Natural killer cell treated with Interleukin-12 subunit alpha and Interleukin-12 subunit beta and Interleukin-15 and Interleukin-18, amount 100 ng/mL, for 72 hours (primary cell): ENCODE measurements around the gene SLC28A1. TPM values are rescaled to one million over a fixed set of nuclear protein-coding genes. Genes with fewer than 3 reads are reported as not detected.

Experiments
- ATAC-seq, 2 donors: fragments of 150-1000 bp; cut with Tn5 transposase in 1 of 2; sonication (Bioruptor Pico), chemical (Tn5 transposase) in 1 of 2; 2 replicates each; pipeline ENCODE4 v1.10.0; 2021
- DNase-seq: peaks from one replicate; pipeline ENCODE4 v3.0.0; 2022; ENCODE audit warnings: low spot score
- H3K27ac Mint-ChIP-seq, 2 donors: 1 replicate in 1 of 2; 2 replicates in 1 of 2; pipeline ENCODE4 v1.8.0; 2022; ENCODE audit warnings: mixed read lengths in 2 of 2, mild to moderate bottlenecking in 1 of 2, moderate library complexity in 1 of 2
- H3K27me3 Mint-ChIP-seq, 2 donors: 1 replicate in 1 of 2; 2 replicates in 1 of 2; pipeline ENCODE4 v1.8.0; 2022; ENCODE audit warnings: mixed read lengths in 2 of 2
- H3K36me3 Mint-ChIP-seq: one replicate; pipeline ENCODE4 v1.8.0; 2022; ENCODE audit warnings: mixed read lengths
- H3K4me1 Mint-ChIP-seq, 2 donors: 1 replicate in 1 of 2; 2 replicates in 1 of 2; pipeline ENCODE4 v1.8.0; 2022; ENCODE audit warnings: low read depth in 2 of 2, mixed read lengths in 2 of 2, mild to moderate bottlenecking in 1 of 2
- H3K4me3 Mint-ChIP-seq: one replicate; pipeline ENCODE4 v1.8.0; 2022; ENCODE audit warnings: mixed read lengths
- H3K9me3 Mint-ChIP-seq: 2 replicates; pipeline ENCODE4 v1.8.0; 2022; ENCODE audit warnings: mixed read lengths
- total RNA-seq, 2 donors: library from RNA; stranded (reverse); gene quantifications; one replicate each; pipeline ENCODE4 v1.2.3, GENCODE V29; 2022

SLC28A1 gene
- total RNA-seq, 2 donors from 2014 or later: not detected

DNA sequence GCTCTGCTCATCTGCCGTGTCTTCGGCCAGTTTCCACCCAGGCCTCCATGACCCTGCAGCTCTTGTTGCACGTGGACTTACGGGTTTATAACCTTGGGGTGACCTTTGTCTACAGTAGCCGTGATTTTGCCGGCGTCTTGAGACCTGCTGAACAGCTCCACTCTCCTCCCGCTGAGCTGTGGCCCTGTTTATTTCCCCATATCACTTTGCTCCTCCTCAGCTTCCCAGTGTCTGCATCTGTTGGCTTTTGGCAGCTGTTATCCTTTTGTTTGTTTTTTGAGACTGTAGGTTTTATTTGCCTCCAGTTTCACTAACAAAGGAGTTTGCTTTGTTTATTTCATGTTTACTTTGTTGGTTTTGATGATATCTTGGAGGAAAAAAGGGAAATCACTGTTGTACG, 29.3 kb upstream of the SLC28A1 start:
- Mint-ChIP-seq H3K27me3 (no peaks in the 10 kb centered on the region), H3K9me3 (no peaks in the 10 kb centered on the region), H3K27ac (no peak overlapping the region), H3K36me3 (no peaks in the 10 kb centered on the region), H3K4me1 (no peaks in the 10 kb centered on the region), H3K4me3 (no peak overlapping the region)
- no peak for ATAC-seq
- no peak for DNase-seq

DNA sequence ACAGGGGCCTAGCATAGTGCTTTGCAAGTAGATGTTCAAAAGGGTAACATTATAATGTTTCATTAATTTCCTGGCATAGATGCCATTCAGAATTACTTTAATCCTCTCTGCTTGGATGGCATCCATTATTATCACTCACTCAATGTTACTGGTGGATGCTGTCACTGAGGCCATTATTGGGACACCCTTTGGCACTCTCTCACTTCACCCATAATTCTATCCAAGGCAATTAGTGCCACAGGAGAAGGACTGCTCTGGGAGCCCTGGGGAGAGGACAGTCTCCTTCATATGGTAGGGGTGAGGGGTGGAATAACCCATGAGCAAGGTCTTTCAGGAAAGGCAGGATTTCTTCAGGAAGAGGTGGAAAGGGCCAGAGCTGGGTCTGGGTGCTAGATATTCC, 28.7 kb upstream of the SLC28A1 start:
- ATAC-seq (no peak), DNase-seq (no peak)
- H3K36me3 Mint-ChIP-seq: no peaks in the 10 kb centered on the region
- H3K27me3 Mint-ChIP-seq: no peaks in the 10 kb centered on the region
- H3K27ac Mint-ChIP-seq: no peak overlapping the region
- H3K4me1 Mint-ChIP-seq: no peaks in the 10 kb centered on the region
- no peaks in the 10 kb centered on the region for H3K9me3 Mint-ChIP-seq
- no peak overlapping the region for H3K4me3 Mint-ChIP-seq

DNA sequence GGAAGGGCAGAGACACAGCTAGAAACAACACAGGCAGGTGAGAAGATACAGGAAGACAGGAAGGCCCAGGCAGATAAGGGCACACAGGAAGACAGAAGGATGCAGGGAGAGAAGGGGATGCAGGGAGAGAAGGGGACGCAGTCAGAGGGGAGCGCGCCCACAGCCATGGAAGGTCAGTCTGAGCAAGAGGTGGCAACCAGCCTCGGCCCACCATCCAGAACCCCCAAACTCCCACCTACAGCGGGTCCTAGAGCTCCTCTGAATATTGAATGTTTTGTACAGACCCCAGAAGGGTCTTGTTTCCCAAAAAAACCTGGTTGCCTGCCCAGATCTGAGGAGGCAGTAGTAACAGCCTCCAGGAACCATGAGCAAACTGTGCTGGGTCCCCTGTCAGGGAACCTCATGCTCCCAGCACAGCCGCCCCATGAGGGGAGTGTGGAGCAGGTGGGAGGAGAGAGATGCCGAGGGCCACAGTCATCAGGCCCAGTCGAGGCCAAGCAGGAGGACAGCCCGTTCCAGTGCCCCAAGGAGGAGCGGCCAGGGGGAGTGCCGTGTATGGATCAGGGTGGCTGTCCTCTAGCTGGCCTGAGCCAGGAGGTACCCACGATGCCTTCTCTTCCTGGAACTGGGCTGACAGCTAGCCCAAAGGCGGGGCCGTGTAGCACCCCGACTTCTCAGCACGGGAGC, 27.6 kb upstream of the SLC28A1 start:
- no peak for DNase-seq
- H3K9me3 Mint-ChIP-seq: no peaks in the 10 kb centered on the region
- H3K36me3 Mint-ChIP-seq: no peaks in the 10 kb centered on the region
- peak; percentile 22 to 24 for ATAC-seq
- H3K4me1 Mint-ChIP-seq: no peaks in the 10 kb centered on the region
- H3K27me3 Mint-ChIP-seq: no peaks in the 10 kb centered on the region
- no peak overlapping the region for H3K4me3 Mint-ChIP-seq
- H3K27ac Mint-ChIP-seq: no peak overlapping the region

DNA sequence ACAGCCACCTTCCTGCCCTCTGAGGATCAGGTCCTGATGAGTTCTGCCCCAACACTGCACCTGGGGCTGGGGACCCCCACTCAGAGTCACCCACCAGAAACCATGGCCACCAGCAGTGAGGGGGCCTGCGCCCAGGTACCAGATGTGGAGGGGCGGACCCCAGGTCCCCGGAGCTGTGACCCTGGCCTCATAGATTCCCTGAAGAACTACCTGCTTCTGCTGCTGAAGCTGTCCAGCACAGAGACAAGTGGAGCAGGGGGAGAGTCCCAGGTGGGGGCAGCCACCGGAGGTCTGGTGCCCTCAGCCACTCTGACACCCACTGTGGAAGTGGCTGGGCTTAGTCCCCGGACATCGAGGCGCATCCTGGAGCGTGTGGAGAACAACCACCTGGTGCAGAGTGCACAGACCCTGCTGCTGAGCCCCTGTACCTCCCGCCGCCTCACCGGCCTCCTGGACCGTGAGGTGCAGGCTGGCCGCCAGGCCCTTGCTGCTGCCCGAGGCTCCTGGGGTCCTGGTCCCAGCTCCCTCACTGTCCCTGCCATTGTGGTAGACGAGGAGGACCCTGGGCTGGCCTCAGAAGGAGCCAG, 27.0 kb upstream of the SLC28A1 start:
- H3K27ac Mint-ChIP-seq: no peak overlapping the region
- H3K36me3 Mint-ChIP-seq: no peaks in the 10 kb centered on the region
- H3K4me1 Mint-ChIP-seq: no peaks in the 10 kb centered on the region
- ATAC-seq (peak; percentile 14 to 41), DNase-seq (no peak)
- H3K4me3 Mint-ChIP-seq: no peak overlapping the region
- no peaks in the 10 kb centered on the region for H3K27me3 Mint-ChIP-seq
- no peaks in the 10 kb centered on the region for H3K9me3 Mint-ChIP-seq

DNA sequence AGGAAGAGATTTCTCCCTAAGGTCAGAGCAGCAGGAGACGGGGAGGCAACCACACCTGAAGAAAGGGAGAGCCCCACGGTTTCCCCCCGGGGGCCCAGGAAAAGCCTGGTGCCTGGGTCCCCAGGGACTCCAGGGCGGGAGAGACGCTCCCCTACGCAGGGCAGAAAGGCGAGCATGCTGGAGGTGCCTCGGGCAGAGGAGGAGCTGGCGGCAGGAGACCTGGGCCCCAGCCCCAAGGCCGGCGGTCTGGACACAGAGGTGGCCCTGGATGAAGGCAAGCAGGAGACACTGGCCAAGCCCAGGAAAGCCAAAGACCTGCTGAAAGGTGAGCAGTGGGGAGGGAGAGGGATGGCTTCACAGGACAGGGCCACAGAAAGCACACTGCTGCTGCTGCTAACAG, 26.2 kb upstream of the SLC28A1 start:
- Mint-ChIP-seq H3K27ac (no peak overlapping the region), H3K36me3 (no peaks in the 10 kb centered on the region), H3K4me1 (no peaks in the 10 kb centered on the region), H3K4me3 (no peak overlapping the region), H3K9me3 (no peaks in the 10 kb centered on the region), H3K27me3 (no peaks in the 10 kb centered on the region)
- no peak for ATAC-seq
- no peak for DNase-seq

DNA sequence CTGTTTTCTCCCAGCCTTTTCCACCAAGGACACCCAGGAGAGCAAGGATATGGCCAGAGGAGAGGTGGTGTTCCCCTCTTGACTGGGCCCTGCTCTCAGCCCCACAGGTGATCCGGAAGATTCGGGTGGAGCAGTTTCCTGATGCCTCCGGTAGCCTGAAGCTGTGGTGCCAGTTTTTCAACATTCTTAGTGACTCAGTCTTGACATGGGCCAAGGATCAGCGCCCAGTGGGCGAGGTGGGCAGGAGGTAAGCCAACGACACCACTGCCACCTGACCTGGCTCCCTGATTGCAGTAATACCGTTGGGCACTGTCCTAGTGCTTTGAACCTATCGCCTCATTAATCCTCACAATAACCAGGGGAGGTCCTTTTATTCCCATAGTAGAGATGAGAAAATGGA, 25.3 kb upstream of the SLC28A1 start:
- H3K27me3 Mint-ChIP-seq: no peaks in the 10 kb centered on the region
- H3K4me1 Mint-ChIP-seq: no peaks in the 10 kb centered on the region
- DNase-seq: no peak
- no peak overlapping the region for H3K27ac Mint-ChIP-seq
- no peak for ATAC-seq
- H3K9me3 Mint-ChIP-seq: no peaks in the 10 kb centered on the region
- no peaks in the 10 kb centered on the region for H3K36me3 Mint-ChIP-seq
- H3K4me3 Mint-ChIP-seq: no peak overlapping the region

DNA sequence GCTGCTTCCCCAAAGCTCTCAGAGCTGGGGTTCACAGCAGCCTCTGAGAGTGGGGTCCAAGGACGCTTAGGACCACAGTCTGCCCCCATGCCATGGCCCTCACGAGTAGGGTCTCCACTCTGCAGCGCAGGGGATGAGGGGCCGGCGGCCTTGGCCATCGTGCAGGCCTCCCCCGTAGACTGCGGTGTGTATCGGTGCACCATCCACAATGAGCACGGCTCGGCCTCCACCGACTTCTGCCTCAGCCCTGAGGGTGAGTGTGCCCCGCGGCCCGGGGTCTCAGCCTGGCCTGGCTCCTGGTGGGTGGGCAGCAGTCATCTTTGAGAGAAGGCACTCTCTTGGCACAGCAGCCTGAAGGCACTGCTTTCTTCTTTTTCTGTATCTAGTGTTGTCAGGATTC, 24.8 kb upstream of the SLC28A1 start:
- Mint-ChIP-seq H3K27ac (no peak overlapping the region), H3K4me3 (no peak overlapping the region), H3K4me1 (no peaks in the 10 kb centered on the region), H3K9me3 (no peaks in the 10 kb centered on the region), H3K36me3 (no peaks in the 10 kb centered on the region), H3K27me3 (no peaks in the 10 kb centered on the region)
- DNase-seq (no peak), ATAC-seq (peak; percentile 13 to 15)

DNA sequence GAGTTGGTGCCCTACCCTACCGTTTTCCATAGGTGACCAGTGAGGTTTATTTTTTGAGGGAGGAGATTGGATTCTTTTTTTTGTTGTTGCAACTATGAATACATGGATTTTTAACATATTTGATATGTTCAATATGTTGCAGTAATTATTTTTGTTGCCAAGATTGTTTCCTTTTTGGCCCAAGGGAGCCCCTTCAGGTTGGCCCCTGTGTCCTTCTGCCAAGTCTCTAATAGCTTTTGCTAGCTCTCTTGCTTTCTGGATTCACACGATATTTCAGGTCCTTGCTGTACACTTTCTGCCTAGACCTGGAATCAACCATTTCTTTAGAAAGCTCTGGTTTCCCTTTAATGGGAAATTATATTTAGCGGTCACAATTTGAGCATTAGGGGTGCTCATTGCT, 22.7 kb upstream of the SLC28A1 start:
- Mint-ChIP-seq H3K4me3 (no peak overlapping the region), H3K4me1 (no peaks in the 10 kb centered on the region), H3K9me3 (no peaks in the 10 kb centered on the region), H3K27me3 (no peaks in the 10 kb centered on the region), H3K36me3 (no peaks in the 10 kb centered on the region), H3K27ac (no peak overlapping the region)
- no peak for ATAC-seq
- no peak for DNase-seq

DNA sequence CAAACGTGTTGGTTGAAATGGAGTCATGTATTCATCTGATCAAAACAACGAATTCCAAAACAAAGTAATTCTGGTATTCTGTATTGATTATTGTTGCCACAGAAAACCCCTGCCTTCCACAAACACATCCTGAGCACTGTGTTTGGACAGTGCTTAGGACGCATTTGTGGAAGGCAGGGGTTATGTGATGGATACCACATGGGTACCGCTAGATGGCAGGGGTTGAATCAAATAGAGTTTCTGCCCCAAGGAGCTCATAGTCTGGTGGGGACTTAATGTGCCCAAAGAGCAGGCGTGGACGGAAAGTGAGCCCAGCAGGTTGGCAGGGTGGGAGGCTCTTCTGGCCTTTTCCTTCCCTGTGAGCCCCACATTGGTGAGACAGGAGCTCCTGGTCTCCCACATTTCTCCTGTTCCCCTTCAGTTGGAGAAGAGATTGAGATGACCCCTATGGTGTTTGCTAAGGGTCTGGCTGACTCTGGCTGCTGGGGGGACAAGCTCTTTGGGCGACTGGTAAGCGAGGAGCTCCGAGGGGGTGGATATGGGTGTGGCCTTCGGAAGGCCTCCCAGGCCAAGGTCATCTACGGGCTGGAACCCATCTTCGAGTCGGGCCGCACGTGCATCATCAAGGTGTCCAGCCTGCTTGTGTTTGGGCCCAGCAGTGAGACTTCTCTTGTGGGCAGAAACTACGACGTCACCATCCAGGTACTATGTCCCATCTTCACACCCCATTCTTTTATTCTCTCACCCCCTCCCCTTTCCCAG, 22.1 kb upstream of the SLC28A1 start:
- Mint-ChIP-seq H3K27me3 (no peaks in the 10 kb centered on the region), H3K27ac (no peak overlapping the region), H3K9me3 (no peaks in the 10 kb centered on the region), H3K36me3 (no peaks in the 10 kb centered on the region), H3K4me1 (no peaks in the 10 kb centered on the region), H3K4me3 (no peak overlapping the region)
- ATAC-seq: no peak
- DNase-seq: no peak

DNA sequence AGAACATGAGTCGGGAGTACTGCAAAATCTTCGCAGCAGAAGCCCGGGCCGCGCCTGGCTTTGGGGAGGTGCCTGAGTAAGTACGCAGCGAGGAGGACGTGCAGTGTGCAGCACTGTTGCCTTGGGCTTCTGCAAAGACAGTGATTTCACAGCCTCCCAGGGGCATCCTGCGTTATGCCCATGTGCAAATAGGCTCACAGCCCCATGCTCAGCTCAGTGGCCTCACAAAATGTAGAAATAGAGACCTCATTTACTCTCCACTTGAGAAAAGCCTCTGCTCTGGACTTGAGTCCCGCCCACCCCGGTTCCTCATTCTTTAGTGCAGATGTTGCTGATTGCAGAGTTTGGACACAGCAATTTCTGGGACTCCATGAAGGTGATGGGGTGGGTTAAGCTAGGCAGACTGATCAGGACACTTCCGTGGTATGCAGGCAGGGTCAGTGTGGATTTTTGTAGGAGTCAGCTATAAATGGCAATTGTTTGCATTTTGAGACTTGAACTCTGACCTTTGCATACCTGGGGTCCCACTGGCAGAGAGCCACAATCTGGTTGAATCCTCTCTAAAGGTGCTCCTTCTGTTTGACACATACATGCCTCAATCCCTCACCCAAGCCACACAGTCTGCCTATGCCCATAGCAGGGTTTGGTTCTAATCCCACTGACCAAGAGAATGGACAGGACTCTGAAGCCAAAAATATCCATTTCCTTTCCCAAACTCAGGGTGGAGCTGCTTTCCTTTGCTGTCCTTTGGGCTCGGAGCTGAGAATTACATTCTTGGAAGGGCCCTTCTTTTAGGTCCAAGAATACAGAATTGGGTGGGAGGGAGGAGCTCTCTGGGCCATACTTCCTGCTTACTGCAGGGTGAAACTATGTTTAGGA, 20.7 kb upstream of the SLC28A1 start:
- DNase-seq (no peak), ATAC-seq (no peak)
- Mint-ChIP-seq H3K36me3 (no peaks in the 10 kb centered on the region), H3K27me3 (no peaks in the 10 kb centered on the region), H3K4me1 (no peaks in the 10 kb centered on the region), H3K9me3 (no peaks in the 10 kb centered on the region), H3K4me3 (no peak overlapping the region), H3K27ac (no peak overlapping the region)

DNA sequence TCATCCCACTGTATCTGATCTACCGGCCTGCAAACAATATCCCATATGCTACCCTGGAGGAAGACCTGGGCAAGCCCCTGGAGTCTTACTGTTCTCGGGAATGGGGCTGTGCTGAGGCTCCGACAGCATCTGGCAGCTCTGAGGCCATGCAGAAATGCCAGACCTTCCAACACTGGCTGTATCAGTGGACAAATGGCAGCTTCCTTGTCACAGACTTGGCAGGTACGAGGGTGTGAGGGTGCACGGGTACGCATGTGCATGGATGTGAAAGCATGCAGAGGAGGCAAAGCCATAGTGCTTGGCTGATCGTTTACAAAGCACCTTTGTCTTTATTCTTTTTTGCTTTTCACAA, 20.0 kb upstream of the SLC28A1 start:
- Mint-ChIP-seq H3K27me3 (no peaks in the 10 kb centered on the region), H3K4me1 (no peaks in the 10 kb centered on the region)

DNA sequence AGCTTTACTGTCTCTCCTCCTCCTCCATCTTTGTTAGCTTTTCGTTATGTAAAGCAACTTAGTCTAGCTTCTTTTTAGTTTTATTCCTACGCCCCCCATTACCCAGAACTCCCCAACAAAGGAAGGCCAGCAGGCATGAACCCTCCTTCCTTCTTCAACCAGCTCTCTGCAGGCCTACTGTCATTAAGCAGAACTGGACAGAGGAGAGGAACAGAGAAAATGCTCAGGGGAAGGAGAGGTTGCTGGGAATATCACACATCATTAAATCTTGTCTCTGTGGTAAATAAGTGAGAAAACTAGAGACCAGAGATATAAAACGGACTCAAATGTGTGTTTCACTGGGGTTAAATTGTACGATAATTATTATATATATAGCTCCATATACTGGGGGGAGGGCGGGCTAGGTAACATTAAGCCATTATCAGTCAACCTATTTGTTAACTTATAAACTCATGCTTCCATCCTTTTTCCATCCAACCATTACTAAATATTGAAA, 19.3 kb upstream of the SLC28A1 start:
- Mint-ChIP-seq H3K27me3 (no peaks in the 10 kb centered on the region), H3K9me3 (no peaks in the 10 kb centered on the region), H3K27ac (no peak overlapping the region), H3K4me1 (no peaks in the 10 kb centered on the region), H3K36me3 (no peaks in the 10 kb centered on the region), H3K4me3 (no peak overlapping the region)
- no peak for DNase-seq
- ATAC-seq: no peak

More for the DNA sequence above, 20.0 kb upstream of the SLC28A1 start:
- ATAC-seq (no peak), DNase-seq (no peak)
- no peak overlapping the region for H3K27ac Mint-ChIP-seq
- no peaks in the 10 kb centered on the region for H3K36me3 Mint-ChIP-seq
- H3K4me3 Mint-ChIP-seq: no peak overlapping the region
- H3K9me3 Mint-ChIP-seq: no peaks in the 10 kb centered on the region

DNA sequence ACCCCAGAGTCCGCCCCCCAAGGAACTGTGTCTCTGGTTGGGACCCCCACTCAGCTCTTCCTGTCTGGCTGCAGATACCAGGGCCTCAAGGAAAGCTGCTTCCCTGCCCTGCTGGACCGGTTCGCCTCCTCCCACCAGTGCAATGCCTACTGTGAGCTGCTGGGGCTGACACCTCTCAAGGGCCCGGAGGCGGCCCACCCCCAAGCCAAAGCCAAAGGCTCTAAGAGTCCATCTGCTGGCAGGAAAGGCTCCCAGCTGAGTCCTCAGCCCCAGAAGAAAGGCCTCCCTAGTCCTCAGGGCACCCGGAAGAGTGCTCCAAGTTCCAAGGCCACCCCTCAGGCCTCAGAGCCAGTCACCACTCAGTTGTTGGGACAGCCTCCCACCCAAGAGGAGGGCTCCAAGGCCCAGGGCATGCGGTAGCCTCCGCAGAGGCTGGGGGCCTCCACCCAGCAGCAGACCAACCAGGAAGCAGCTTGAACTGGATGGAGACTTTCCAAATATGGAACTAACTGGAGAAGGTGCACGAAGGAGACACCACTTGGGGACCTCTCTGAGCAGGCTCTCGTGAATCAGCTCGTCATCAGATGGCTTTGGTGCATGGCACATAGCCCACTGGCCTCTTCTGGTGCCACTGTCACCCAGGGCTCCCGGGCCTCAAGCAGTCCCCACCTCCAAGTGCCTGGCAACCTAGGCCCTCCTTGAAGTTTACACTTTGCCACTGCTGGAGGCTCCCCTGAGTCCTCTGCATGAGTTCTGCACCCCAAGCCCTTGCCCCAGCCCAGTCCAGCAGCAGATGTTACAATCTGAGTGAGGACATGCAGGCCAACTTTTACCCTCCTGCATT, 16.2 kb upstream of the SLC28A1 start:
- no peak for ATAC-seq
- DNase-seq: peak; percentile 40
- Mint-ChIP-seq H3K4me3 (no peak overlapping the region), H3K27ac (no peak overlapping the region), H3K4me1 (no peaks in the 10 kb centered on the region), H3K36me3 (no peaks in the 10 kb centered on the region), H3K27me3 (no peaks in the 10 kb centered on the region), H3K9me3 (no peaks in the 10 kb centered on the region)
